Heart left ventricle (tissue), 16 donors: ENCODE results near the gene SSPN. TPM values are rescaled to one million over a fixed set of nuclear protein-coding genes. Genes with fewer than 3 reads are reported as not detected.

ENCODE experiments used
- ATAC-seq, 4 donors: fragments of 200-7000 bp; cut with Tn5 transposase; one replicate each; pipeline ENCODE4 v1.9.1; 2020 to 2022; ENCODE audit warnings: moderate library complexity in 4 of 4, mild to moderate bottlenecking in 3 of 4, moderate number of reproducible peaks in 1 of 4
- DNase-seq, 5 donors: peaks; one replicate each; pipeline ENCODE4 v3.0.0-alpha.2; 2020
- H3K27ac ChIP-seq, 12 donors: fragments of 200-600 bp; sonication (generic) in 4 of 12; one replicate each; pipeline versions ENCODE4 v1.5.0 to v1.8.0; 2016 to 2022; ENCODE audit warnings: mild to moderate bottlenecking in 2 of 12
- H3K27me3 ChIP-seq, 9 donors: fragments of 200-600 bp; sonication (generic) in 2 of 9; one replicate each; pipeline versions ENCODE4 v1.5.1 to v1.8.0; 2016 to 2022; ENCODE audit warnings: mild to moderate bottlenecking in 3 of 9
- H3K36me3 ChIP-seq, 9 donors: fragments of 200-600 bp; sonication (generic) in 2 of 9; one replicate each; pipeline versions ENCODE4 v1.5.0 to v1.8.0; 2018 to 2022; ENCODE audit warnings: mild to moderate bottlenecking in 2 of 9
- H3K4me1 ChIP-seq, 12 donors: fragments of 200-600 bp; sonication (generic) in 4 of 12; one replicate each; pipeline versions ENCODE4 v1.5.0 to v1.8.0; 2016 to 2022; ENCODE audit warnings: mild to moderate bottlenecking in 3 of 12
- H3K4me3 ChIP-seq, 12 donors: fragments of 200-600 bp; sonication (generic) in 4 of 12; one replicate each; pipeline versions ENCODE4 v1.5.0 to v1.8.0; 2017 to 2022; ENCODE audit warnings: mild to moderate bottlenecking in 9 of 12, moderate library complexity in 4 of 12
- H3K9me3 ChIP-seq, 12 donors: fragments of 200-600 bp; sonication (generic) in 4 of 12; one replicate each; pipeline versions ENCODE4 v1.5.0 to v1.8.0; 2016 to 2022; ENCODE audit warnings: mild to moderate bottlenecking in 1 of 12
- POLR2A ChIP-seq, 2 donors: fragments of 450-650 bp; IDR thresholded peaks; one replicate each; pipeline ENCODE4 v1.6.1; 2017; ENCODE audit warnings: antibody characterized with exemption in 2 of 2, mild to moderate bottlenecking in 2 of 2, moderate library complexity in 2 of 2
- WGBS, 4 donors: extraction: QIAGEN DNeasy Blood & Tissue Kit in 2 of 4; methylation state at CpG; one replicate each; pipeline versions ENCODE4 v1.1.5 to v1.1.7; 2013 to 2018; 5-methylcytosine and 5-hydroxymethylcytosine counted together
- intact Hi-C, 10 donors: fragments of 100-400 bp; cut with DNase I; formaldehyde crosslinking; loops; one replicate each; pipeline versions ENCODE4 v1.11.1 to v1.14.2; 2022
- polyA plus RNA-seq, 2 donors: library from polyadenylated mRNA; stranded (reverse); fragments of 200-250 nt; gene quantifications; one replicate each; pipeline ENCODE4 v1.2.3, GENCODE V29; 2013
- total RNA-seq, 9 donors: library from RNA; depleted of rRNA in 2 of 9; stranded (reverse); fragments of >200 nt in 2 of 9; fragmentation: NEBNext Ultra II Directional in 3 of 9; extraction: Animal tissue kit (Norgen Biotek cat#: 25700) in 3 of 9; gene quantifications; one replicate each; pipeline versions ENCODE4 v1.1.0 to v1.2.4, GENCODE V29; 2016 to 2023
- TF ChIP-seq, protein P1 (sequence below), 12 donors: fragments of 200-600 bp; sonication (generic) in 4 of 12; IDR thresholded peaks; one replicate each; pipeline versions ENCODE4 v1.5.0 to v1.8.0; 2018 to 2022; ENCODE audit warnings: antibody characterized with exemption in 12 of 12, mild to moderate bottlenecking in 5 of 12
- donor health status: ischemic (EF 13 %, LVEDD 7.1; RV severe dilation, severe dysfunction).
- donor health status: healthy with polysubstance abuse.
- donor health status: DM: no; HTN: yes; CAD: no.
- donor health status: DM: no; HTN: no; CAD: no.
- donor health status: ischemic (EF 25% LVEDD 6.9; RV normal size, moderate dysfunction).
- donor health status: ischemic (EF 25% LVEDD 5.7; RV mildly dilated, moderate dysfunction).
- donor health status: healthy.
- donor health status: DM: yes; HTN: yes; CAD: no.
- donor health status: ischemic (EF 35%, LVEDD 5.7; RV mildly dilated, moderate dysfunction).
- donor health status: nonischemic (EF 11% LVEDD 7.7; RV severe dilation, severe dysfunction).
- donor health status: DM: yes; HTN: yes; CAD: no.
- donor health status: PGD.
- donor health status: ischemic (EF 29% LVEDD 5.4; RV normal size, mild dysfunction).
- donor health status: nonischemic (EF 23%, LVEDD 6.1; RV moderate dilation, normal function).

The SSPN gene
- total and polyA plus RNA-seq, 11 donors, result 7.5 to 109 (median 56.1) TPM

GRCh38 chr12:26172946-26173552 lies 22.3 kb upstream of the SSPN start:
- no peaks in the 10 kb centered on the region for H3K27me3 ChIP-seq
- no peak for TF ChIP-seq POLR2A (IDR thresholded peaks at IDR 0.05)
- TF ChIP-seq, protein P1, sequence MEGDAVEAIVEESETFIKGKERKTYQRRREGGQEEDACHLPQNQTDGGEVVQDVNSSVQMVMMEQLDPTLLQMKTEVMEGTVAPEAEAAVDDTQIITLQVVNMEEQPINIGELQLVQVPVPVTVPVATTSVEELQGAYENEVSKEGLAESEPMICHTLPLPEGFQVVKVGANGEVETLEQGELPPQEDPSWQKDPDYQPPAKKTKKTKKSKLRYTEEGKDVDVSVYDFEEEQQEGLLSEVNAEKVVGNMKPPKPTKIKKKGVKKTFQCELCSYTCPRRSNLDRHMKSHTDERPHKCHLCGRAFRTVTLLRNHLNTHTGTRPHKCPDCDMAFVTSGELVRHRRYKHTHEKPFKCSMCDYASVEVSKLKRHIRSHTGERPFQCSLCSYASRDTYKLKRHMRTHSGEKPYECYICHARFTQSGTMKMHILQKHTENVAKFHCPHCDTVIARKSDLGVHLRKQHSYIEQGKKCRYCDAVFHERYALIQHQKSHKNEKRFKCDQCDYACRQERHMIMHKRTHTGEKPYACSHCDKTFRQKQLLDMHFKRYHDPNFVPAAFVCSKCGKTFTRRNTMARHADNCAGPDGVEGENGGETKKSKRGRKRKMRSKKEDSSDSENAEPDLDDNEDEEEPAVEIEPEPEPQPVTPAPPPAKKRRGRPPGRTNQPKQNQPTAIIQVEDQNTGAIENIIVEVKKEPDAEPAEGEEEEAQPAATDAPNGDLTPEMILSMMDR (IDR thresholded peaks at IDR 0.05), result no peak
- ATAC-seq, result no peak
- H3K27ac ChIP-seq, result no peak overlapping the region
- 67 to 81% (median 72%) methylated on average over 4 of the region's 4 CpGs for WGBS, 4 donors
- H3K9me3 ChIP-seq, result no peaks in the 10 kb centered on the region
- no peaks in the 10 kb centered on the region for H3K4me1 ChIP-seq
- no peaks in the 10 kb centered on the region for H3K36me3 ChIP-seq
- no peak for DNase-seq
- H3K4me3 ChIP-seq, result no peak overlapping the region
- intact Hi-C loops, result no loop called here

- no peaks in the 10 kb centered on the region for H3K9me3 ChIP-seq
- DNase-seq (no peak), ATAC-seq (no peak)
- intact Hi-C loops, result no loop called here
- WGBS, 4 donors, result 87 to 91% (median 88%) methylated on average over 4 of the region's 4 CpGs
- H3K4me1 ChIP-seq, result no peaks in the 10 kb centered on the region
- no peaks in the 10 kb centered on the region for H3K36me3 ChIP-seq
- no peak overlapping the region for H3K27ac ChIP-seq
- no peaks in the 10 kb centered on the region for H3K27me3 ChIP-seq
- TF ChIP-seq, protein P1 (IDR thresholded peaks at IDR 0.05), result no peak
- TF ChIP-seq POLR2A (IDR thresholded peaks at IDR 0.05), result no peak
- H3K4me3 ChIP-seq, result no peak overlapping the region
Observed at GRCh38 chr12:26176725-26177124, 18.6 kb upstream of the SSPN start.

GRCh38 chr12:26177283-26177682 lies 18.1 kb upstream of the SSPN start:
- DNase-seq (no peak), ATAC-seq (no peak)
- H3K27me3 ChIP-seq, result no peaks in the 10 kb centered on the region
- TF ChIP-seq, protein P1 (IDR thresholded peaks at IDR 0.05), result no peak
- no peak for TF ChIP-seq POLR2A (IDR thresholded peaks at IDR 0.05)
- no peaks in the 10 kb centered on the region for H3K4me1 ChIP-seq
- H3K36me3 ChIP-seq, result no peaks in the 10 kb centered on the region
- WGBS, 4 donors, result 70 to 78% (median 76%) methylated on average over 7 of the region's 7 CpGs
- H3K4me3 ChIP-seq, result no peak overlapping the region
- H3K9me3 ChIP-seq, result no peaks in the 10 kb centered on the region
- intact Hi-C loops, result no loop called here
- no peak overlapping the region for H3K27ac ChIP-seq

DNA sequence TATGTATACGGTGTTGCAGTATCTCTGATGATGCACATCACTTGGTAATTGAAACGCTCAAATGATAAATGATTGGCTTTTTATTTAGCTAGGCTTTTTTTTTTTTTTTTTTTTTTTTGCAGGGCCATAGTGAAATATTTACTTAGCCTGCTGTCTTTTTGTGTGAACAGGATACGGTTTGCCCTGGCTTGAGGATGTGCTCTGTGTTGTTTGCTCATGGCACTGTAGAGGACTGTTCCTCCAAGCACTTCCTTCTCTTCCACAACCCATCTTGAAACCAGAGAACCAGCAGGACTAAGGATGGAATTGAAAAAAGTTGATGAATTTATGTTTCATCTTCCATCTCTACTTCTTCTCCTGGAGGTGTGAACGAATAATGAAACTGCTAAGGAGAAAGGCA lies 15.5 kb upstream of the SSPN start:
- Histone ChIP-seq H3K4me3 (no peak overlapping the region), H3K27ac (no peak overlapping the region), H3K9me3 (no peaks in the 10 kb centered on the region), H3K36me3 (no peaks in the 10 kb centered on the region), H3K4me1 (no peaks in the 10 kb centered on the region), H3K27me3 (peaks cover 0 to 5% (median 0%) of the 10 kb centered on the region in 9 donors)
- ATAC-seq, result no peak
- no peak for TF ChIP-seq POLR2A (IDR thresholded peaks at IDR 0.05)
- TF ChIP-seq, protein P1 (IDR thresholded peaks at IDR 0.05), result no peak
- intact Hi-C loops, result no loop called here
- DNase-seq, result no peak
- 90 to 94% (median 90%) methylated on average over 4 of the region's 4 CpGs for WGBS, 4 donors
